Left ventricle myocardium inferior (tissue), 1 donor: Measurements from ENCODE around the gene ZFHX2. TPM values are rescaled to one million over a fixed set of nuclear protein-coding genes. Genes with fewer than 3 reads are reported as not detected.

ENCODE experiments used
- DNase-seq: peaks from one replicate; pipeline ENCODE4 v3.0.0-alpha.2; 2020
- H3K27ac ChIP-seq: fragments of 200-600 bp; replicated peaks from 2 replicates; pipeline ENCODE4 v1.8.0; 2021
- H3K27me3 ChIP-seq: fragments of 200-600 bp; 2 replicates; pipeline ENCODE4 v1.8.0; 2021; ENCODE audit warnings: low read depth
- H3K36me3 ChIP-seq: fragments of 200-600 bp; 2 replicates; pipeline ENCODE4 v1.8.0; 2021
- H3K4me1 ChIP-seq: fragments of 200-600 bp; 2 replicates; pipeline ENCODE4 v1.8.0; 2021
- H3K4me3 ChIP-seq: fragments of 200-600 bp; 2 replicates; pipeline ENCODE4 v1.8.0; 2021; ENCODE audit warnings: mild to moderate bottlenecking, moderate library complexity
- H3K9me3 ChIP-seq: fragments of 200-600 bp; replicated peaks from 2 replicates; pipeline ENCODE4 v1.8.0; 2021
- CTCF ChIP-seq: fragments of 200-600 bp; IDR thresholded peaks from 2 replicates; pipeline ENCODE4 v1.8.0; 2021; ENCODE audit warnings: antibody characterized with exemption, mild to moderate bottlenecking, borderline replicate concordance
- intact Hi-C: fragments of 100-400 bp; cut with micrococcal nuclease; formaldehyde crosslinking; loops from one replicate; pipeline ENCODE4 v1.11.0; 2022
- total RNA-seq: library from RNA; stranded (reverse); fragmentation: NEBNext Ultra II Directional; extraction: Animal tissue kit (Norgen Biotek cat#: 25700); gene quantifications from one replicate; pipeline ENCODE4 v1.2.1, GENCODE V29; 2021
- donor health status: DM: no; HTN: yes; CAD: no; lungs with severe emphysema.

ZFHX2 gene
- total RNA-seq, 1 donor from 2014 or later = 0.74 TPM

DNA sequence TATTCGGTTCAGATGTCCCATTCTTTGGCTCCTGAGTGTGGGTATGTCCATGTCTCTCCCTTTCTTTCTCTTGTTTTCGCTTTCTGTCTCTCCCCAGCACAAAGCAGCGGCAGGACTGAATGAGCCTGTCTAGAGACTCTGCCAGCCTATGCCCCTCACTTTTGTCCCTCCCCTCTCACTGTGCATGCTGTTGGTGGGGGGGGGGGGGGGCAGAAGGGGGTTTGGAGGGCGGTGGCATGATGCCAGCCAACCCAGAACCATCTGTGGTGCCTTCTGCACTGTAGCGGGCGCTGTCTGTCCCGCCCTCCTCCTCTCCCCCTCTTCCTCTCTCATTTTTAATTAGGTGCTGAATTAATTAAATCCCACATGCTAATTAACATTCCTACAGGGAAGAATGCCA is 64.3 kb downstream of the ZFHX2 start:
- intact Hi-C loops = no loop called here

DNA sequence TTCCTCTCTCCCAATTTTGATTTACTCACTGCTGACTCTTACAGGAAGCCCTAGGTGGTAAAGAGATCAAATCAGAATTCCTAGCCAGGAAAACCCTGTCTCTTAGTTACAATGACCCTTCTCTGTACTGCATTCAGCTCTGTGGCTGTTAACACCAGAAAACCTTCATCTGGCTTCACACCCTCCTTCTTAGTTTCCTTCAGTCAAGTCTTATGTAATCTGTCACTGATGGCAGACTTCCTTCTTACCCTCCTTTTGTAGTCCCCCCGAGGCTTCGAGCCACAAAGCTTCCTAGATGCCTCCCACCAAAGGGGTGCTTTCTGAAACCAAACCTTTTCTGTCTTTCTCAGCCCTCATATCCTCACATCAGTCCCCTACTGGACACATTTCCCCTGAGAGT is 65.5 kb downstream of the ZFHX2 start:
- H3K9me3 ChIP-seq = no peaks in the 10 kb centered on the region
- peaks cover 11% of the 10 kb centered on the region for H3K36me3 ChIP-seq
- intact Hi-C loops = no loop called here
- no peak for TF ChIP-seq CTCF
- DNase-seq = no peak
- no peaks in the 10 kb centered on the region for H3K4me1 ChIP-seq
- no peaks in the 10 kb centered on the region for H3K27me3 ChIP-seq
- H3K27ac ChIP-seq = no peak overlapping the region
- H3K4me3 ChIP-seq = no peak overlapping the region

More for the DNA sequence above, 64.3 kb downstream of the ZFHX2 start:
- no peaks in the 10 kb centered on the region for H3K4me1 ChIP-seq
- no peak for TF ChIP-seq CTCF
- no peak overlapping the region for H3K4me3 ChIP-seq
- no peaks in the 10 kb centered on the region for H3K27me3 ChIP-seq
- H3K9me3 ChIP-seq = no peaks in the 10 kb centered on the region
- no peak for DNase-seq
- H3K27ac ChIP-seq = no peak overlapping the region
- peaks cover 11% of the 10 kb centered on the region for H3K36me3 ChIP-seq

DNA sequence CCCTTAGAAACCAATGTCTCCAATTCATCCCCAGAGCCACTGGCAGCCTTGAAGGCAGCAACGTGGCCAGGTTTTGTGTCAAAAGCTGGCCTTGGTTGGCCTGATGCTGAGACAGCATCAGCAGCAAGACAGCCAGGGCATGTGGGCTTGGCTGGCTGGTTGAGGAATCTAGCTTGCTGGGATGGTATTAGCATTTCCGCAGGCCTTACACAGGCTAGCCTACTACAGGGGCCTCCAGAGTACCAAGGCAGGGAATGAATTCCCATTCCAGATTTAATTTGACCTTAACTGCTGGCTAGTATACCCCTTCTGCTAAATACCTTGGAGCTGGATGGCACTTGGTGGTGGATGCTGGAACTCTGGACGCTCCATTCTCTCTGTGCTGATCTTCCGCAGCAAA is 66.2 kb downstream of the ZFHX2 start:
- Histone ChIP-seq H3K27ac (no peak overlapping the region), H3K4me1 (no peaks in the 10 kb centered on the region), H3K4me3 (no peak overlapping the region), H3K9me3 (no peaks in the 10 kb centered on the region), H3K27me3 (no peaks in the 10 kb centered on the region), H3K36me3 (peaks cover 13% of the 10 kb centered on the region)
- DNase-seq = no peak
- no peak for TF ChIP-seq CTCF
- intact Hi-C loops = no loop called here

DNA sequence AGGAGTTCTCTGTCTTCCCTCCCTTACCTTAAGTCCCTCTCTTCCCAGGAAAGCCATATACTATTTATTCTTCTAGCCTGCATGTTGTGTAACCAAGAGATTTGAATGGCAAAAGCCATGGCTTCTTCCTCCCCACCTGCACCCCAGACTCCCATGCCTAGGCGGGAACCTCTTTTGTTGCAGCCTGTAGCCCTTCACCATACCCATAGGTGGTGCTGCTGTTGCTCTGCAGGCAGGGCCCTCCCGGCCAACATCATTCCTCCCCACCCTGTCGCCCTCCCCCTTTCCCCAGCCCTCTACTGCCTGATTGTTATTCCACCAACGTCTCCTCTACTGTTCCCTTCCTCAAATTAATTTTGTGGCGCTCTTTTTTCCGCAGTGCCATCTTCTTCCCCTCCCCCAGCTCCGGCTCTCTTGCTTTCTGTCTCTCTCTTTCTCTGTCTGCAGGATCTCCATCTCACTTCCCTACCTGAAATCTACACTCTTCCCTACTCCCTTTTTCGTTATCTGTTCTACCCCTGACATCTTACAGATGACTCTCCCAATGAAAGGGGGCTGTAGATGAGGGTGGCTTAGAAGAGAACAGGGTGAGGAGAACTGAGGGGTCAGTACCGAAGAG is 68.2 kb downstream of the ZFHX2 start:
- TF ChIP-seq CTCF = peak; percentile 31
- no peak overlapping the region for H3K27ac ChIP-seq
- no peaks in the 10 kb centered on the region for H3K27me3 ChIP-seq
- intact Hi-C loops = no loop called here
- H3K9me3 ChIP-seq = no peaks in the 10 kb centered on the region
- H3K36me3 ChIP-seq = peaks cover 22% of the 10 kb centered on the region
- no peak overlapping the region for H3K4me3 ChIP-seq
- H3K4me1 ChIP-seq = no peaks in the 10 kb centered on the region
- no peak for DNase-seq

DNA sequence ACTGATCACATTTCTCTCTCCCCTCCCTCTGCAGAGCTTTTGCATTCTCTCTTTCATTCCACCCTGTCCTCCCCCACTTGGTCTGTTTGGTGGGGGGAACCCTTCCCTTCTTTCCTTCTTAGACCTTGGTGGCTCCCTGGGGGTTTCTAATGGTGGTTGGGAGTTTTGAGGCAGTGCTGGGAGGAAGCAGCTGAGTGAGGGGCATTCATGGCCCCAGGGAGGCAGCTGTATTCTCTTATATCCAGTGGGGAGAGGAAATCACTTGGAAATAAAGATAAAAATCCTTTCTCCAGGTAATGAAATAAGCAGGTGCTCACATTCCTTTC is 68.8 kb downstream of the ZFHX2 start:
- Histone ChIP-seq H3K9me3 (no peaks in the 10 kb centered on the region), H3K27me3 (no peaks in the 10 kb centered on the region), H3K4me3 (no peak overlapping the region), H3K36me3 (peaks cover 26% of the 10 kb centered on the region), H3K4me1 (no peaks in the 10 kb centered on the region), H3K27ac (no peak overlapping the region)
- DNase-seq = no peak
- no peak for TF ChIP-seq CTCF
- intact Hi-C loops = no loop called here
